ENCODE measurements around the gene SETD3. TPM values are rescaled to one million over a fixed set of nuclear protein-coding genes. Genes with fewer than 3 reads are reported as not detected.

SETD3 gene
- total RNA-seq, 4 donors from 2014 or later: 61.8 to 78.3 (median 70.1) TPM

GRCh38 chr14:99395909-99396530 is 84.6 kb downstream of the SETD3 start:
- no peak for ATAC-seq (ENCODE audit: low FRiP score)
- DNase-seq (ENCODE audit: low spot score): no peak
- TF ChIP-seq, protein P1, sequence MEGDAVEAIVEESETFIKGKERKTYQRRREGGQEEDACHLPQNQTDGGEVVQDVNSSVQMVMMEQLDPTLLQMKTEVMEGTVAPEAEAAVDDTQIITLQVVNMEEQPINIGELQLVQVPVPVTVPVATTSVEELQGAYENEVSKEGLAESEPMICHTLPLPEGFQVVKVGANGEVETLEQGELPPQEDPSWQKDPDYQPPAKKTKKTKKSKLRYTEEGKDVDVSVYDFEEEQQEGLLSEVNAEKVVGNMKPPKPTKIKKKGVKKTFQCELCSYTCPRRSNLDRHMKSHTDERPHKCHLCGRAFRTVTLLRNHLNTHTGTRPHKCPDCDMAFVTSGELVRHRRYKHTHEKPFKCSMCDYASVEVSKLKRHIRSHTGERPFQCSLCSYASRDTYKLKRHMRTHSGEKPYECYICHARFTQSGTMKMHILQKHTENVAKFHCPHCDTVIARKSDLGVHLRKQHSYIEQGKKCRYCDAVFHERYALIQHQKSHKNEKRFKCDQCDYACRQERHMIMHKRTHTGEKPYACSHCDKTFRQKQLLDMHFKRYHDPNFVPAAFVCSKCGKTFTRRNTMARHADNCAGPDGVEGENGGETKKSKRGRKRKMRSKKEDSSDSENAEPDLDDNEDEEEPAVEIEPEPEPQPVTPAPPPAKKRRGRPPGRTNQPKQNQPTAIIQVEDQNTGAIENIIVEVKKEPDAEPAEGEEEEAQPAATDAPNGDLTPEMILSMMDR (IDR thresholded peaks at IDR 0.05): no peak

- TF ChIP-seq, protein P1 (IDR thresholded peaks at IDR 0.05): no peak
- ATAC-seq (ENCODE audit: low FRiP score): no peak
- DNase-seq (ENCODE audit: low spot score): no peak
These were observed 86.0 kb downstream of the SETD3 start for GRCh38 chr14:99394602-99395156.

- ATAC-seq (ENCODE audit: low FRiP score): peak; percentile 54
- TF ChIP-seq, protein P1 (IDR thresholded peaks at IDR 0.05): no peak
These were observed 87.5 kb downstream of the SETD3 start for GRCh38 chr14:99393059-99393655.

GRCh38 chr14:99391671-99392070 is 89.0 kb downstream of the SETD3 start:
- TF ChIP-seq, protein P1 (IDR thresholded peaks at IDR 0.05): no peak
- no peak for ATAC-seq (ENCODE audit: low FRiP score)

More at GRCh38 chr14:99393059-99393655, 87.5 kb downstream of the SETD3 start:
- DNase-seq (ENCODE audit: low spot score): no peak

DNA sequence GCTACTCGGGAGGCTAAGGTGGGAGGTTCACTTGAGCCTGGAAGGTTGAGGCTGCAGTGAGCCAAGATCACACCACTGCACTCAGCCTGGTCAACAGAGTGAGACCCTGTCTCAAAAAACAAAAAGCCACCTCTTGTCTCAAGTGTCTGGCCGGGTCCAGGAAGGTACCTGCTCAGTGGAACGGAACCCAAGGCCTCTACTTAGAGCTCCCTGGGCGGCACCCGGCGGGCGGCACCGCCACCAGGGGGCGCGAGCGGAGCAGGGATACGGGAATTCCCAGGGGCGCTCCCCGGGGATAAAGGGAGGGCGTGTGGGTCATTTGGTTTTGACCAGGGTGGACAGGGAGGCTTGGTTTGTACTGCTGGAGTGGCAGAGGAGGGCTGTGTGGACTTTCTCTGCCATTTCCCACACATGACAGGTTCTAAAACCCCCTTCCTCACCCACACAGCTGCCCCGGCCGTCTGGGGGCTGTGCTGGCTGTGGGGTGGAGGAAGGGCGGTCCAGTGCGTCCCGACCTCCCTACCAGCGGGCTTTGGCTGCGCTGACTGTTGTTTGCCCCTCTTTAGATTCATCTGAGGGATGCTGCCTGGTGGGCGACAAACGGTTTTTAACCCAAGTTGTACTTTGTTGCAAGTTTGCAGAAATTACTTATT is 91.4 kb downstream of the SETD3 start:
- DNase-seq (ENCODE audit: low spot score): peak; percentile 59
- TF ChIP-seq, protein P1 (IDR thresholded peaks at IDR 0.05): peak in 1 of 3 donors; percentile 8
- ATAC-seq (ENCODE audit: low FRiP score): peak; percentile 53

More at GRCh38 chr14:99391671-99392070, 89.0 kb downstream of the SETD3 start:
- no peak for DNase-seq (ENCODE audit: low spot score)

- TF ChIP-seq, protein P1 (IDR thresholded peaks at IDR 0.05): no peak
- ATAC-seq (ENCODE audit: low FRiP score) (no peak), DNase-seq (ENCODE audit: low spot score) (no peak)
These were observed 92.4 kb downstream of the SETD3 start for GRCh38 chr14:99388286-99388685.
